T47D (cell line): Measurements from ENCODE around the gene MACF1.
"Not testable (repeated sequence)": the region's sequence is repeated elsewhere in the genome, so short reads cannot be mapped to it uniquely, and the experiment has no call there.

Experiments used
- DNase-seq, 2 experiments: peaks; one replicate each; pipeline versions ENCODE4 v3.0.0 to v3.0.0-alpha.2; 2011 to 2012; ENCODE audit warnings: low read depth in 1 of 2, low spot score in 1 of 2
- JUND ChIP-seq: IDR thresholded peaks from 2 replicates; pipeline ENCODE4 v1.6.1; 2012; ENCODE audit warnings: low read depth
- in situ Hi-C: cut with HindIII; loops from 2 replicates; pipeline ENCODE4 v1.10.0; 2016; ENCODE audit warnings: low sequenced_read_pairs, low pct_unique_long_range_greater_than_20kb

MACF1 gene

GRCh38 chr1:39431927-39432326 lies 227.4 kb downstream of the MACF1 start:
- DNase-seq, result no peak
- in situ Hi-C loops, result no loop called here
- TF ChIP-seq JUND, result no peak

GRCh38 chr1:39434797-39435395 lies 230.4 kb downstream of the MACF1 start:
- in situ Hi-C loops, result no loop called here
- TF ChIP-seq JUND, result no peak
- DNase-seq, result no peak

- no peak for DNase-seq
- no peak for TF ChIP-seq JUND
- in situ Hi-C loops, result no loop called here
Measured at GRCh38 chr1:39435597-39435996, 231.1 kb downstream of the MACF1 start.

- no peak for DNase-seq
- in situ Hi-C loops, result no loop called here
- no peak for TF ChIP-seq JUND
Measured at GRCh38 chr1:39436842-39437241, 232.3 kb downstream of the MACF1 start.

- in situ Hi-C loops, result no loop called here
- TF ChIP-seq JUND, result no peak
Measured at GRCh38 chr1:39438042-39438441, 233.5 kb downstream of the MACF1 start.

GRCh38 chr1:39440856-39441255 lies 236.4 kb downstream of the MACF1 start:
- TF ChIP-seq JUND, result no peak
- DNase-seq, result no peak
- in situ Hi-C loops, result no loop called here

More at GRCh38 chr1:39438042-39438441, 233.5 kb downstream of the MACF1 start:
- no peak for DNase-seq

- DNase-seq, result no peak
- in situ Hi-C loops, result no loop called here
- no peak for TF ChIP-seq JUND
Measured at GRCh38 chr1:39441797-39442196, 237.3 kb downstream of the MACF1 start.

GRCh38 chr1:39445573-39445972 lies 241.1 kb downstream of the MACF1 start:
- no peak for DNase-seq
- in situ Hi-C loops, result no loop called here
- TF ChIP-seq JUND, result no peak

- TF ChIP-seq JUND, result no peak
- in situ Hi-C loops, result no loop called here
- DNase-seq, result no peak
Measured at GRCh38 chr1:39446986-39447567, 242.6 kb downstream of the MACF1 start.

GRCh38 chr1:39450041-39450440 lies 245.5 kb downstream of the MACF1 start:
- in situ Hi-C loops, DNase-seq: not testable (repeated sequence)

GRCh38 chr1:39450956-39451606 lies 246.6 kb downstream of the MACF1 start:
- TF ChIP-seq JUND, result no peak
- in situ Hi-C loops, result no loop called here
- no peak for DNase-seq

- DNase-seq, result no peak
- in situ Hi-C loops, result no loop called here
- no peak for TF ChIP-seq JUND
Measured at GRCh38 chr1:39452081-39452480, 247.6 kb downstream of the MACF1 start.

GRCh38 chr1:39452540-39452939 lies 248.0 kb downstream of the MACF1 start:
- no peak for DNase-seq
- no peak for TF ChIP-seq JUND
- in situ Hi-C loops, result no loop called here

GRCh38 chr1:39453603-39454002 lies 249.1 kb downstream of the MACF1 start:
- in situ Hi-C loops, result no loop called here
- no peak for DNase-seq

More at GRCh38 chr1:39453603-39454002, 249.1 kb downstream of the MACF1 start:
- no peak for TF ChIP-seq JUND
